ENCODE results near the gene ZNF662. TPM values are rescaled to one million over a fixed set of nuclear protein-coding genes. Genes with fewer than 3 reads are reported as not detected.

ZNF662 gene
- total and polyA plus RNA-seq, 9 of the 15 experiments (the other 6 are each of a cell fraction or from before 2014, with no cell fraction given) = 0.07 to 0.55 (median 0.27) TPM

- no peak for TF ChIP-seq SIRT6 (IDR thresholded peaks at IDR 0.05; ENCODE audit: low read depth, low read length)
- TF ChIP-seq ZNF57 (CRISPR knock-in tag; IDR thresholded peaks at IDR 0.05) = no peak
- 0 out of 2 replicates have a peak, but pooled peaks have one; percentile 42 for TF ChIP-seq ELF4 (CRISPR knock-in tag; IDR thresholded peaks at IDR 0.05)
- TF ChIP-seq, protein P1, sequence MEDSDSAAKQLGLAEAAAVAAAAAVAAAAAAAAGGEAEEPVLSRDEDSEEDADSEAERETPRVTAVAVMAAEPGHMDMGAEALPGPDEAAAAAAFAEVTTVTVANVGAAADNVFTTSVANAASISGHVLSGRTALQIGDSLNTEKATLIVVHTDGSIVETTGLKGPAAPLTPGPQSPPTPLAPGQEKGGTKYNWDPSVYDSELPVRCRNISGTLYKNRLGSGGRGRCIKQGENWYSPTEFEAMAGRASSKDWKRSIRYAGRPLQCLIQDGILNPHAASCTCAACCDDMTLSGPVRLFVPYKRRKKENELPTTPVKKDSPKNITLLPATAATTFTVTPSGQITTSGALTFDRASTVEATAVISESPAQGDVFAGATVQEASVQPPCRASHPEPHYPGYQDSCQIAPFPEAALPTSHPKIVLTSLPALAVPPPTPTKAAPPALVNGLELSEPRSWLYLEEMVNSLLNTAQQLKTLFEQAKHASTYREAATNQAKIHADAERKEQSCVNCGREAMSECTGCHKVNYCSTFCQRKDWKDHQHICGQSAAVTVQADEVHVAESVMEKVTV (CRISPR knock-in tag; IDR thresholded peaks at IDR 0.05) = peak; percentile 99
- TF ChIP-seq TAL1 (IDR thresholded peaks at IDR 0.05) = no peak
- no peak for TF ChIP-seq TGIF2 (CRISPR knock-in tag; IDR thresholded peaks at IDR 0.05)
- TF ChIP-seq, protein P2, sequence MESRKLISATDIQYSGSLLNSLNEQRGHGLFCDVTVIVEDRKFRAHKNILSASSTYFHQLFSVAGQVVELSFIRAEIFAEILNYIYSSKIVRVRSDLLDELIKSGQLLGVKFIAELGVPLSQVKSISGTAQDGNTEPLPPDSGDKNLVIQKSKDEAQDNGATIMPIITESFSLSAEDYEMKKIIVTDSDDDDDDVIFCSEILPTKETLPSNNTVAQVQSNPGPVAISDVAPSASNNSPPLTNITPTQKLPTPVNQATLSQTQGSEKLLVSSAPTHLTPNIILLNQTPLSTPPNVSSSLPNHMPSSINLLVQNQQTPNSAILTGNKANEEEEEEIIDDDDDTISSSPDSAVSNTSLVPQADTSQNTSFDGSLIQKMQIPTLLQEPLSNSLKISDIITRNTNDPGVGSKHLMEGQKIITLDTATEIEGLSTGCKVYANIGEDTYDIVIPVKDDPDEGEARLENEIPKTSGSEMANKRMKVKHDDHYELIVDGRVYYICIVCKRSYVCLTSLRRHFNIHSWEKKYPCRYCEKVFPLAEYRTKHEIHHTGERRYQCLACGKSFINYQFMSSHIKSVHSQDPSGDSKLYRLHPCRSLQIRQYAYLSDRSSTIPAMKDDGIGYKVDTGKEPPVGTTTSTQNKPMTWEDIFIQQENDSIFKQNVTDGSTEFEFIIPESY (CRISPR knock-in tag; IDR thresholded peaks at IDR 0.05) = no peak
- no peak for TF ChIP-seq TARDBP (IDR thresholded peaks at IDR 0.05)
- no peak for TF ChIP-seq HOXB6 (CRISPR knock-in tag; IDR thresholded peaks at IDR 0.05; ENCODE audit: borderline replicate concordance)
- TF ChIP-seq EGR1 (conservative IDR thresholded peaks at IDR 0.05) = no peak
- TF ChIP-seq ARID2 (IDR thresholded peaks at IDR 0.05) = peak; percentile 96; the same call in 1 of the 2 replicates
- TF ChIP-seq, protein P3, sequence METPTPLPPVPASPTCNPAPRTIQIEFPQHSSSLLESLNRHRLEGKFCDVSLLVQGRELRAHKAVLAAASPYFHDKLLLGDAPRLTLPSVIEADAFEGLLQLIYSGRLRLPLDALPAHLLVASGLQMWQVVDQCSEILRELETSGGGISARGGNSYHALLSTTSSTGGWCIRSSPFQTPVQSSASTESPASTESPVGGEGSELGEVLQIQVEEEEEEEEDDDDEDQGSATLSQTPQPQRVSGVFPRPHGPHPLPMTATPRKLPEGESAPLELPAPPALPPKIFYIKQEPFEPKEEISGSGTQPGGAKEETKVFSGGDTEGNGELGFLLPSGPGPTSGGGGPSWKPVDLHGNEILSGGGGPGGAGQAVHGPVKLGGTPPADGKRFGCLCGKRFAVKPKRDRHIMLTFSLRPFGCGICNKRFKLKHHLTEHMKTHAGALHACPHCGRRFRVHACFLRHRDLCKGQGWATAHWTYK (CRISPR knock-in tag; IDR thresholded peaks at IDR 0.05) = no peak
- peak; percentile 99 to 100 for TF ChIP-seq RAD21 (CRISPR knock-in tag; conservative IDR thresholded peaks at IDR 0.05 in 1 of 2, IDR thresholded peaks at IDR 0.05 in 1 of 2)
- TF ChIP-seq PHF8 (IDR thresholded peaks at IDR 0.05; ENCODE audit: borderline replicate concordance, low read length) = peak; percentile 30; the same call in 1 of the 2 replicates
- TF ChIP-seq DNMT1 (IDR thresholded peaks at IDR 0.05) = no peak
- no peak for TF ChIP-seq SP2 (IDR thresholded peaks at IDR 0.05; ENCODE audit: extremely low read depth, low read depth, low read length, poor library complexity, severe bottlenecking)
- no peak for TF ChIP-seq JUNB (CRISPR knock-in tag; conservative IDR thresholded peaks at IDR 0.05)
- no peak for TF ChIP-seq ZNF311 (CRISPR knock-in tag; IDR thresholded peaks at IDR 0.05)
- TF ChIP-seq ZBTB49 (CRISPR knock-in tag; IDR thresholded peaks at IDR 0.05; ENCODE audit: borderline replicate concordance) = no peak
- no peak for TF ChIP-seq CBFA2T2 (conservative IDR thresholded peaks at IDR 0.05)
Observed at GRCh38 chr3:42880601-42881451, 25.1 kb upstream of the ZNF662 start (continued).

Data from K562 (cell line).